Astrocyte (in vitro differentiated cells and primary cell): ENCODE results near the gene DGKG. TPM values are rescaled to one million over a fixed set of nuclear protein-coding genes. Genes with fewer than 3 reads are reported as not detected.

Source experiments
- DNase-seq: peaks from one replicate; pipeline ENCODE4 v3.0.0-alpha.2; 2010; ENCODE audit warnings: low read depth
- FAIRE-seq: peaks from 2 replicates; lab custom pipeline; 2011; peaks lifted over from hg19 to GRCh38; lab: Jason Lieb, UNC
- H2AFZ ChIP-seq: 2 replicates; pipeline ENCODE4 v1.6.0; 2012; ENCODE audit warnings: low read depth, low read length, inconsistent platforms
- H3K27ac ChIP-seq: 2 replicates; pipeline ENCODE4 v1.5.1; 2011; ENCODE audit warnings: low read depth, low read length, inconsistent platforms
- H3K27me3 ChIP-seq: 2 replicates; pipeline ENCODE4 v1.6.0; 2011; ENCODE audit warnings: low read length, inconsistent platforms; ENCODE audit not compliant: insufficient read depth
- H3K36me3 ChIP-seq: 2 replicates; pipeline ENCODE4 v1.5.1; 2011; ENCODE audit warnings: low read length, inconsistent platforms; ENCODE audit not compliant: insufficient read depth
- H3K4me1 ChIP-seq: 2 replicates; pipeline ENCODE4 v1.5.1; 2011; ENCODE audit warnings: low read length, inconsistent platforms; ENCODE audit not compliant: insufficient read depth
- H3K4me2 ChIP-seq: 2 replicates; pipeline ENCODE4 v1.6.0; 2012; ENCODE audit warnings: low read length, inconsistent platforms
- H3K4me3 ChIP-seq: 2 replicates; pipeline ENCODE4 v1.5.1; 2011; ENCODE audit warnings: low read depth, mild to moderate bottlenecking, low read length, inconsistent platforms; ENCODE audit not compliant: insufficient read depth
- H3K79me2 ChIP-seq: 2 replicates; pipeline ENCODE4 v1.6.0; 2012; ENCODE audit warnings: mild to moderate bottlenecking, low read length, inconsistent platforms; ENCODE audit not compliant: insufficient read depth
- H3K9ac ChIP-seq: 2 replicates; pipeline ENCODE4 v1.6.0; 2012; ENCODE audit warnings: mild to moderate bottlenecking, low read length, inconsistent platforms
- H3K9me3 ChIP-seq: 2 replicates; pipeline ENCODE4 v1.5.1; 2012; ENCODE audit warnings: low read depth, mild to moderate bottlenecking, low read length, inconsistent platforms; ENCODE audit not compliant: insufficient read depth
- H4K20me1 ChIP-seq: 2 replicates; pipeline ENCODE4 v1.6.0; 2012; ENCODE audit warnings: low read length, inconsistent platforms; ENCODE audit not compliant: insufficient read depth
- H3K27ac Mint-ChIP-seq: one replicate; pipeline ENCODE4 v1.8.0; 2021; ENCODE audit warnings: mild to moderate bottlenecking, mixed read lengths; ENCODE audit not compliant: unreplicated experiment
- H3K27me3 Mint-ChIP-seq: one replicate; pipeline ENCODE4 v1.8.0; 2021; ENCODE audit warnings: low read depth, mixed read lengths; ENCODE audit not compliant: unreplicated experiment
- H3K36me3 Mint-ChIP-seq: one replicate; pipeline ENCODE4 v1.8.0; 2021; ENCODE audit warnings: low read depth, mixed read lengths; ENCODE audit not compliant: unreplicated experiment
- H3K4me1 Mint-ChIP-seq: one replicate; pipeline ENCODE4 v1.8.0; 2021; ENCODE audit warnings: low read depth, mixed read lengths; ENCODE audit not compliant: unreplicated experiment
- H3K4me3 Mint-ChIP-seq: one replicate; pipeline ENCODE4 v1.8.0; 2021; ENCODE audit warnings: mild to moderate bottlenecking, moderate library complexity, mixed read lengths; ENCODE audit not compliant: unreplicated experiment
- H3K9me3 Mint-ChIP-seq: one replicate; pipeline ENCODE4 v1.8.0; 2021; ENCODE audit warnings: mild to moderate bottlenecking, mixed read lengths; ENCODE audit not compliant: unreplicated experiment
- CTCF ChIP-seq: IDR thresholded peaks from 2 replicates; pipeline ENCODE4 v1.5.1; 2011; ENCODE audit warnings: low read depth, mild to moderate bottlenecking, inconsistent platforms, low read length, moderate library complexity; ENCODE audit not compliant: insufficient read depth
- EZH2 ChIP-seq: IDR thresholded peaks from 2 replicates; pipeline ENCODE4 v1.6.1; 2012; ENCODE audit warnings: mild to moderate bottlenecking, low read length, inconsistent platforms; ENCODE audit not compliant: insufficient read depth
- total RNA-seq: library from RNA; stranded (reverse); gene quantifications from 2 replicates; pipeline ENCODE4 v1.2.1, GENCODE V29; 2021

The DGKG gene
- total RNA-seq, 1 donor from 2014 or later = 0.64 TPM

DNA sequence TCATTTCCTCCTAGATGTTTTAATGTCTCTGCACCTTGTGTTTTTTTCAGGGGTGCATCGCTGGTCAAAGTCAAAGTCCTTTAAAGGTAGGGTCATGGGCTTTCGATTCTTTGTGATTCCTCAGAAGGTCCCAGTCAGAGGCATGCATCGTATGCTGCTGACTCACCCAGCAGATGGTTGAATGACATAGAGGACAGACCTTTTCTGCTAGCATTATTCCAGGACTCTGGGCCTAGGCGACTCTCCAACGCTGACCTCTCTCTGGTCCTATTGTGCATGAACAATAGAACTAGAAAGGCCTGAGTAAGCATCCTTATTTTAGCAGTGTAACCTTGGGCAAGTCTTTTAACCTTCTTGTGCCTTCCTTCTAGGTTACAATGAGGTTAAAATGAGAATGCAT, 75.9 kb downstream of the DGKG start:
- DNase-seq (peak; percentile 54), FAIRE-seq (peak; percentile 43)
- peaks cover 44% of the 10 kb centered on the region for H3K4me1 ChIP-seq
- TF ChIP-seq EZH2 (no peak), CTCF (no peak)
- Mint-ChIP-seq H3K27me3 (no peaks in the 10 kb centered on the region), H3K36me3 (no peaks in the 10 kb centered on the region), H3K4me3 (no peak overlapping the region), H3K9me3 (peaks cover 2% of the 10 kb centered on the region), H3K27ac (peak overlapping the region; percentile 54), H3K4me1 (peaks cover 20% of the 10 kb centered on the region)
- H3K9me3 ChIP-seq = no peaks in the 10 kb centered on the region
- H4K20me1 ChIP-seq = no peaks in the 10 kb centered on the region
- no peaks in the 10 kb centered on the region for H3K27me3 ChIP-seq
- H3K27ac ChIP-seq = no peak overlapping the region
- H3K79me2 ChIP-seq = no peaks in the 10 kb centered on the region
- peak overlapping the region; percentile 25 for H3K4me2 ChIP-seq
- H2AFZ ChIP-seq = no peak overlapping the region
- H3K4me3 ChIP-seq = no peak overlapping the region
- H3K9ac ChIP-seq = no peak overlapping the region
- no peaks in the 10 kb centered on the region for H3K36me3 ChIP-seq

DNA sequence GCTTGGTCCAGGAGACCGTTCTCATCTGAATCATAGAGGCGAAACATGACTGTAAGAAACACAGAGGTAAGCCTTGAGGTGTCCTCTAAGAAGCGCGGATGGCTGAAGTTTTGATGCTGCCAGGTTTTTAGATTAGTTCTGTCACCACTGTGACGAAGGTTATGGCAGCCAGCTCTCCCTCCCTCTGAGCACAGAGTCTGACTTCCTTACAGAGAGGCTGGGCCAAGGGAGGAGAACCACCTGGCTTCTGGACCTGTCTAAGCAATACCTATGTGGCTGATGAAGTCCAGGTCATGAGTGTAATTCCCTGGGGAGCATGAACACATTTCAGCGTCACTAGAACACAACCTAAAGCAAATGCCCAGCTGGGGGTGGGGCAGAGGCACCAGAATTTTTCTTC, 77.4 kb downstream of the DGKG start:
- no peak overlapping the region for H3K27ac Mint-ChIP-seq
- DNase-seq = no peak
- Histone ChIP-seq H3K4me1 (peaks cover 49% of the 10 kb centered on the region), H2AFZ (no peak overlapping the region), H3K79me2 (no peaks in the 10 kb centered on the region), H4K20me1 (no peaks in the 10 kb centered on the region), H3K9me3 (no peaks in the 10 kb centered on the region), H3K4me3 (no peak overlapping the region), H3K4me2 (no peak overlapping the region), H3K36me3 (no peaks in the 10 kb centered on the region), H3K27me3 (no peaks in the 10 kb centered on the region), H3K9ac (no peak overlapping the region), H3K27ac (no peak overlapping the region)
- no peak overlapping the region for H3K4me3 Mint-ChIP-seq
- H3K36me3 Mint-ChIP-seq = no peaks in the 10 kb centered on the region
- no peak for TF ChIP-seq CTCF
- TF ChIP-seq EZH2 = no peak
- peaks cover 2% of the 10 kb centered on the region for H3K9me3 Mint-ChIP-seq
- FAIRE-seq = no peak
- H3K27me3 Mint-ChIP-seq = peaks cover 4% of the 10 kb centered on the region
- peaks cover 25% of the 10 kb centered on the region for H3K4me1 Mint-ChIP-seq

- no peaks in the 10 kb centered on the region for H3K36me3 Mint-ChIP-seq
- no peak overlapping the region for H3K4me3 Mint-ChIP-seq
- no peaks in the 10 kb centered on the region for H3K36me3 ChIP-seq
- no peak overlapping the region for H3K27ac Mint-ChIP-seq
- DNase-seq = no peak
- no peaks in the 10 kb centered on the region for H3K79me2 ChIP-seq
- H3K4me1 ChIP-seq = peaks cover 49% of the 10 kb centered on the region
- no peaks in the 10 kb centered on the region for H4K20me1 ChIP-seq
- H3K27me3 ChIP-seq = no peaks in the 10 kb centered on the region
- TF ChIP-seq CTCF = no peak
- no peak for TF ChIP-seq EZH2
- no peak overlapping the region for H3K9ac ChIP-seq
- peaks cover 25% of the 10 kb centered on the region for H3K4me1 Mint-ChIP-seq
- no peak overlapping the region for H3K4me2 ChIP-seq
- H3K27me3 Mint-ChIP-seq = peaks cover 4% of the 10 kb centered on the region
- no peak for FAIRE-seq
- H2AFZ ChIP-seq = no peak overlapping the region
- no peak overlapping the region for H3K27ac ChIP-seq
- no peaks in the 10 kb centered on the region for H3K9me3 ChIP-seq
- H3K4me3 ChIP-seq = no peak overlapping the region
- H3K9me3 Mint-ChIP-seq = no peaks in the 10 kb centered on the region
Measured at GRCh38 chr3:186284349-186284652, 77.7 kb downstream of the DGKG start.
